CD14-positive monocyte (primary cell): Measurements from ENCODE around the gene PIR. TPM values are rescaled to one million over a fixed set of nuclear protein-coding genes. Genes with fewer than 3 reads are reported as not detected.
A peak's percentile ranks its signal among the peaks of the same experiment; 100 is the strongest.

Experiments
- DNase-seq, 3 donors: peaks; one replicate each; pipeline ENCODE4 v3.0.0-alpha.2; 2011 to 2022
- H2AFZ ChIP-seq: 2 replicates; pipeline ENCODE4 v1.6.0; 2012; ENCODE audit warnings: mild to moderate bottlenecking, low read depth, low read length, inconsistent platforms; ENCODE audit not compliant: insufficient read depth, poor library complexity, severe bottlenecking
- H3K27ac ChIP-seq, 2 donors: 1 replicate in 1 of 2; 2 replicates in 1 of 2; pipeline ENCODE4 v1.5.1; 2012 to 2013; ENCODE audit warnings: low read length in 2 of 2, control low read depth in 1 of 2, inconsistent platforms in 1 of 2, low read depth in 1 of 2, mild to moderate bottlenecking in 1 of 2
- H3K27me3 ChIP-seq, 2 donors: one replicate each; pipeline versions ENCODE4 v1.6.0 to v1.6.1; 2011 to 2013; ENCODE audit warnings: low read length in 2 of 2; ENCODE audit not compliant: control insufficient read depth in 2 of 2, insufficient read depth in 2 of 2
- H3K36me3 ChIP-seq, 2 donors: replicated peaks in 1 of 2; 1 replicate in 1 of 2; 2 replicates in 1 of 2; pipeline versions ENCODE4 v1.5.1 to v1.6.1; 2012 to 2013; ENCODE audit warnings: low read length in 2 of 2, control low read depth in 1 of 2, inconsistent platforms in 1 of 2, mild to moderate bottlenecking in 1 of 2; ENCODE audit not compliant: insufficient read depth in 2 of 2, control insufficient read depth in 1 of 2
- H3K4me1 ChIP-seq, 2 donors: 1 replicate in 1 of 2; 2 replicates in 1 of 2; pipeline versions ENCODE4 v1.5.1 to v1.6.1; 2012 to 2013; ENCODE audit warnings: low read length in 2 of 2, control low read depth in 1 of 2, inconsistent platforms in 1 of 2, mild to moderate bottlenecking in 1 of 2, moderate library complexity in 1 of 2; ENCODE audit not compliant: insufficient read depth in 2 of 2, control insufficient read depth in 1 of 2
- H3K4me2 ChIP-seq: replicated peaks from 2 replicates; pipeline ENCODE3; 2012; ENCODE audit warnings: low read length, moderate library complexity, mild to moderate bottlenecking; ENCODE audit not compliant: poor library complexity, severe bottlenecking; ENCODE audit errors: extremely low read depth
- H3K4me3 ChIP-seq, 3 experiments: fragments of 200-600 bp in 1 of 3; sonication (generic) in 1 of 3; replicated peaks in 1 of 3; 1 replicate in 2 of 3; 2 replicates in 1 of 3; pipeline ENCODE4 v1.5.1; 2011 to 2013; ENCODE audit warnings: low read length in 3 of 3, mild to moderate bottlenecking in 3 of 3, control low read depth in 2 of 3, low read depth in 2 of 3, inconsistent platforms in 1 of 3, moderate library complexity in 1 of 3
- H3K79me2 ChIP-seq: 2 replicates; pipeline ENCODE4 v1.6.0; 2012; ENCODE audit warnings: mild to moderate bottlenecking, control low read depth, inconsistent platforms, low read length, moderate library complexity; ENCODE audit not compliant: insufficient read depth
- H3K9ac ChIP-seq: 2 replicates; pipeline ENCODE4 v1.6.0; 2017; ENCODE audit warnings: low read length, mild to moderate bottlenecking; ENCODE audit not compliant: insufficient read depth, poor library complexity, severe bottlenecking
- H3K9me3 ChIP-seq, 2 donors: replicated peaks in 1 of 2; 1 replicate in 1 of 2; 2 replicates in 1 of 2; pipeline versions ENCODE4 v1.5.1 to v1.6.1; 2012 to 2013; ENCODE audit warnings: low read length in 2 of 2, control low read depth in 1 of 2; ENCODE audit not compliant: control insufficient read depth in 1 of 2, insufficient read depth in 1 of 2
- H4K20me1 ChIP-seq: 2 replicates; pipeline ENCODE4 v1.6.0; 2012; ENCODE audit warnings: mild to moderate bottlenecking, low read length, control low read depth, moderate library complexity; ENCODE audit not compliant: insufficient read depth
- H3K27ac Mint-ChIP-seq, 7 donors: one replicate each; pipeline ENCODE4 v1.8.0; 2020; ENCODE audit warnings: mild to moderate bottlenecking in 7 of 7, mixed read lengths in 7 of 7, moderate library complexity in 6 of 7, inconsistent platforms in 2 of 7
- H3K27me3 Mint-ChIP-seq, 3 donors: one replicate each; pipeline ENCODE4 v1.8.0; 2021 to 2022; ENCODE audit warnings: low read depth in 3 of 3, mild to moderate bottlenecking in 3 of 3, mixed read lengths in 3 of 3, moderate library complexity in 3 of 3, inconsistent platforms in 1 of 3
- H3K36me3 Mint-ChIP-seq, 2 donors: one replicate each; pipeline ENCODE4 v1.8.0; 2020; ENCODE audit warnings: mixed read lengths in 2 of 2, inconsistent platforms in 1 of 2, mild to moderate bottlenecking in 1 of 2
- H3K4me1 Mint-ChIP-seq: one replicate; pipeline ENCODE4 v1.8.0; 2020; ENCODE audit warnings: mild to moderate bottlenecking, mixed read lengths
- H3K4me3 Mint-ChIP-seq, 2 donors: one replicate each; pipeline ENCODE4 v1.8.0; 2020; ENCODE audit warnings: mild to moderate bottlenecking in 2 of 2, mixed read lengths in 2 of 2, moderate library complexity in 1 of 2
- H3K9me3 Mint-ChIP-seq, 7 donors: one replicate each; pipeline ENCODE4 v1.8.0; 2020 to 2022; ENCODE audit warnings: mixed read lengths in 7 of 7, mild to moderate bottlenecking in 6 of 7, moderate library complexity in 6 of 7, inconsistent platforms in 2 of 7
- WGBS: methylation state at CpG from one replicate; pipeline ENCODE4 v1.1.5; 2013; ENCODE audit warnings: missing lambda C conversion rate; ENCODE audit not compliant: insufficient coverage; 5-methylcytosine and 5-hydroxymethylcytosine counted together
- intact Hi-C, 2 donors: fragments of 100-400 bp; cut with micrococcal nuclease; formaldehyde crosslinking; loops; one replicate each; pipeline versions ENCODE4 v1.15.0 to v1.15.1; 2023
- polyA plus RNA-seq, 3 donors: library from polyadenylated mRNA; depleted of rRNA in 1 of 3; unstranded in 2 of 3; stranded (reverse) in 1 of 3; fragments of 300-500 nt in 2 of 3; fragments of >200 nt in 1 of 3; fragmentation: Illumina TruSeq in 2 of 3; gene quantifications; 1 replicate in 2 of 3; 2 replicates in 1 of 3; pipeline ENCODE4 v1.2.3, GENCODE V29; 2012 to 2021
- TF ChIP-seq, protein P1 (sequence below): fragments of 200-600 bp; IDR thresholded peaks from one replicate; pipeline ENCODE4 v1.8.0; 2022; ENCODE audit warnings: antibody characterized with exemption, mild to moderate bottlenecking

PIR gene
- polyA plus RNA-seq, 3 donors, result 0.05 to 0.23 TPM; not detected in 1

DNA sequence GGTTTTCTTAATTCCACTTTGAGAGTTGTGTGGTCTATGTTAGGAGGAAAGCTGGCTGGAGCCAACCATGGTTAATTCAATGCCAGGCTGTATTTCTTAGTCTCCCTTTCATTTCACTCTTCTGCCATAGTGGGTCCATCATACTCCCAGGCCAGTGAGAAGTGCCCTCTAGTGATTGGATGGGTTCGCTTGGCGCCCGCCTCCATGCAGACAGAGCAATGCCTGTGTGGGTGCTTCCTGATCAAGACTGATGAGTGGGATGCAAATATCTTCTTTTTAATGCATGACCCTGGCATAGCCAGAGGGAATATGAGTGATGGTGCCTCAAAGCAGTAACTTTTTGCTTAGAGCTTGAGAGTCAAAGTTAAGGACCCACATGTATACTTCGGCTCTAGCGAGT lies 13.9 kb upstream of the PIR start:
- no peak overlapping the region for H3K27ac ChIP-seq
- H3K36me3 Mint-ChIP-seq, result no peaks in the 10 kb centered on the region
- no peak overlapping the region for H3K9ac ChIP-seq
- 100% methylated on average over 3 of the region's 5 CpGs for WGBS
- no peak overlapping the region for H2AFZ ChIP-seq
- H3K27ac Mint-ChIP-seq, result no peak overlapping the region
- no peak overlapping the region for H3K4me3 Mint-ChIP-seq
- peaks cover 0 to 3% of the 10 kb centered on the region in 2 donors for H3K4me1 ChIP-seq
- peaks cover 0 to 67% of the 10 kb centered on the region in 2 donors for H3K27me3 ChIP-seq
- H3K9me3 Mint-ChIP-seq, result no peaks in the 10 kb centered on the region
- peaks cover 0 to 34% (median 0%) of the 10 kb centered on the region in 3 donors for H3K27me3 Mint-ChIP-seq
- TF ChIP-seq, protein P1, sequence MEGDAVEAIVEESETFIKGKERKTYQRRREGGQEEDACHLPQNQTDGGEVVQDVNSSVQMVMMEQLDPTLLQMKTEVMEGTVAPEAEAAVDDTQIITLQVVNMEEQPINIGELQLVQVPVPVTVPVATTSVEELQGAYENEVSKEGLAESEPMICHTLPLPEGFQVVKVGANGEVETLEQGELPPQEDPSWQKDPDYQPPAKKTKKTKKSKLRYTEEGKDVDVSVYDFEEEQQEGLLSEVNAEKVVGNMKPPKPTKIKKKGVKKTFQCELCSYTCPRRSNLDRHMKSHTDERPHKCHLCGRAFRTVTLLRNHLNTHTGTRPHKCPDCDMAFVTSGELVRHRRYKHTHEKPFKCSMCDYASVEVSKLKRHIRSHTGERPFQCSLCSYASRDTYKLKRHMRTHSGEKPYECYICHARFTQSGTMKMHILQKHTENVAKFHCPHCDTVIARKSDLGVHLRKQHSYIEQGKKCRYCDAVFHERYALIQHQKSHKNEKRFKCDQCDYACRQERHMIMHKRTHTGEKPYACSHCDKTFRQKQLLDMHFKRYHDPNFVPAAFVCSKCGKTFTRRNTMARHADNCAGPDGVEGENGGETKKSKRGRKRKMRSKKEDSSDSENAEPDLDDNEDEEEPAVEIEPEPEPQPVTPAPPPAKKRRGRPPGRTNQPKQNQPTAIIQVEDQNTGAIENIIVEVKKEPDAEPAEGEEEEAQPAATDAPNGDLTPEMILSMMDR, result no peak
- H3K4me3 ChIP-seq, result no peak overlapping the region
- no peak for DNase-seq
- intact Hi-C loops, result no loop called here
- H3K79me2 ChIP-seq, result no peaks in the 10 kb centered on the region
- H3K9me3 ChIP-seq, result no peaks in the 10 kb centered on the region
- H3K36me3 ChIP-seq, result no peaks in the 10 kb centered on the region
- peaks cover 6% of the 10 kb centered on the region for H3K4me1 Mint-ChIP-seq
- H3K4me2 ChIP-seq, result no peak overlapping the region
- H4K20me1 ChIP-seq, result no peaks in the 10 kb centered on the region

DNA sequence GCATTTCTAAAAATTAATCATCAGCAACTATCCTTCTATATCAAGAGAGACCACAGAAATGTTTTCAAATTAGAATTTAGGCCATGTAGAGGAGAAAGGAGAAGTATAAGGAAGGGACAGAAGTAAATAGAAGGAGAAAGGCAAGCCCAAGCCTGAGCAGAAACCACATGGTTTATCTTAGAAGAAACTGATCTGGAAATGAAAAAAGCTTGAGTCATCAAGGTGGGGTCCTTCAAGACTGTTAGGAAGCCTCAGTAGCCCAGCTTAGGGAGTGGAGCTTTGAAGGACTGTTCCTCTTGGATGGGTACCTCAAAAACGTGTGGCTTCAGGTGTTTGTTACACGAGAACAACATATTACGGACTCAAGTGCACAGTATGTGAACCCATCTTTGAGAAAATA lies 12.0 kb upstream of the PIR start:
- H3K4me2 ChIP-seq, result no peak overlapping the region
- no peak overlapping the region for H3K9ac ChIP-seq
- no peaks in the 10 kb centered on the region for H3K36me3 Mint-ChIP-seq
- H3K4me1 Mint-ChIP-seq, result peaks cover 24% of the 10 kb centered on the region
- intact Hi-C loops, result no loop called here
- H3K27me3 ChIP-seq, result peaks cover 0 to 67% of the 10 kb centered on the region in 2 donors
- TF ChIP-seq, protein P1, result no peak
- no peaks in the 10 kb centered on the region for H3K36me3 ChIP-seq
- H2AFZ ChIP-seq, result no peak overlapping the region
- peak overlapping the region in 1 of 7 donors; percentile 57 for H3K27ac Mint-ChIP-seq
- no peak overlapping the region for H3K27ac ChIP-seq
- no peaks in the 10 kb centered on the region for H3K79me2 ChIP-seq
- no peaks in the 10 kb centered on the region for H3K9me3 Mint-ChIP-seq
- no peak for DNase-seq
- H3K9me3 ChIP-seq, result no peaks in the 10 kb centered on the region
- peaks cover 0 to 7% of the 10 kb centered on the region in 2 donors for H3K4me1 ChIP-seq
- WGBS, result no CpG with 5 or more reads among the region's 3 CpGs
- H3K27me3 Mint-ChIP-seq, result peaks cover 0 to 41% (median 0%) of the 10 kb centered on the region in 3 donors
- H3K4me3 ChIP-seq, result no peak overlapping the region
- peak overlapping the region in 1 of 2 donors; percentile 11 for H3K4me3 Mint-ChIP-seq
- no peaks in the 10 kb centered on the region for H4K20me1 ChIP-seq
